GM19328 (cell line): ENCODE results near the gene RUVBL1.

Experiments used
- ATAC-seq: cut with Tn5 transposase; IDR thresholded peaks from one replicate; pipeline ENCODE4 v1.9.1; 2021; ENCODE audit warnings: mild to moderate bottlenecking, moderate library complexity; ENCODE audit not compliant: unreplicated experiment

Gene RUVBL1

GRCh38 chr3:128070898-128071591 lies 52.6 kb downstream of the RUVBL1 start:
- ATAC-seq, result no peak

DNA sequence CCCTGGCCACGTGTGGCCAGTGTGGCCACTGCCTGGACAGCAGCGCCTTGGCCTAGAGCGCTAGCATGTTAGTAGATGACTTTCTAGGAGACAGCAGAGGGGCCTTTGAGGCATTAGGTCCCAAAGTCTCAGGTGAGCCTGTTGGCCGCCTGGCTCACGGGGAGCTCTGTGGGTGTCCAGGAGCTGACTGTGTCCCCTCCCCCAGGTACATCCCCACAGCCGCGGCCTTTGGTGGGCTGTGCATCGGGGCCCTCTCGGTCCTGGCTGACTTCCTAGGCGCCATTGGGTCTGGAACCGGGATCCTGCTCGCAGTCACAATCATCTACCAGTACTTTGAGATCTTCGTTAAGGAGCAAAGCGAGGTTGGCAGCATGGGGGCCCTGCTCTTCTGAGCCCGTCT lies 54.3 kb downstream of the RUVBL1 start:
- ATAC-seq, result no peak

DNA sequence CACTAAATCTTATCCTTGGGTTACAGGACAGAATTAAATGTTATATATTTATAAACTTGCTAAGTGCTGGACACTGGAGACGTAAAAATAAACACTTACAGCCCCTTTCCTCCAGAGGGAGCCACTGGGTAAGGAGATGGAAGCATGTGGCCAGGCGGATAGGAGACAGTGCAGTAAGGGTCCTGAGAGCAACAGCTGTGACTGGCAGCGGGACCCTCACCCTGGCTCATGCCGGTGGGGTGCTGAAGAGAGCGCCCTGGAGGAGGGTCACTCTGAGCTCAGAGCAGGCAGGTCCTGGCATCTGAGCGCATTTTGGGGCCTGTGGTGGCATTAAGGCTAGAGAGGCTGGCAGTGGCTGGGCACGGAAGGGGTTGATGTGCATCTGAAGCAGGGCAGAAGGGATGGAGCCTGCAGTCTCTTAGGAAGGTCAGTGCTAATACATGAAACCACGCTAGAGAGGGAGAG lies 55.4 kb downstream of the RUVBL1 start:
- no peak for ATAC-seq

DNA sequence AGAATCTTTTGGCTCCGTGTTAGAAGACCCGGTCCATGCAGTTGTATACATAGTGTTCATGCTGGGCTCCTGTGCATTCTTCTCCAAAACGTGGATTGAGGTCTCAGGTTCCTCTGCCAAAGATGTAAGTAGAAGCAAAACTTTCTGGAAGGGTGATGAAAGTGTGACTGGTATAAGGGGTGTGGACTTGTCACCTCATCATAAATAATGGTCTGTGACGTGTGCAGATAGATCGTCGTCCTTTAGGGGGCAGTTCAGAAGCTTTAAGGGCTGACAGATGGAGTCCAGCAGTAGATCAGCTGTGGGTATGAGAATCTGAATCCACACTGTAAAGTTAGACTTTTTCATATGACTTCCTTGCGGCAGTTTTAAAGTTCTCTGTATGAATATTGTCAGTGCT lies 56.1 kb downstream of the RUVBL1 start:
- ATAC-seq, result no peak

- no peak for ATAC-seq
These were observed 56.9 kb downstream of the RUVBL1 start for GRCh38 chr3:128066676-128067075.

GRCh38 chr3:128066114-128066513 lies 57.5 kb downstream of the RUVBL1 start:
- ATAC-seq, result no peak

- ATAC-seq, result no peak
These were observed 58.6 kb downstream of the RUVBL1 start for GRCh38 chr3:128064962-128065361.

- ATAC-seq, result no peak
These were observed 59.7 kb downstream of the RUVBL1 start for GRCh38 chr3:128063865-128064264.

DNA sequence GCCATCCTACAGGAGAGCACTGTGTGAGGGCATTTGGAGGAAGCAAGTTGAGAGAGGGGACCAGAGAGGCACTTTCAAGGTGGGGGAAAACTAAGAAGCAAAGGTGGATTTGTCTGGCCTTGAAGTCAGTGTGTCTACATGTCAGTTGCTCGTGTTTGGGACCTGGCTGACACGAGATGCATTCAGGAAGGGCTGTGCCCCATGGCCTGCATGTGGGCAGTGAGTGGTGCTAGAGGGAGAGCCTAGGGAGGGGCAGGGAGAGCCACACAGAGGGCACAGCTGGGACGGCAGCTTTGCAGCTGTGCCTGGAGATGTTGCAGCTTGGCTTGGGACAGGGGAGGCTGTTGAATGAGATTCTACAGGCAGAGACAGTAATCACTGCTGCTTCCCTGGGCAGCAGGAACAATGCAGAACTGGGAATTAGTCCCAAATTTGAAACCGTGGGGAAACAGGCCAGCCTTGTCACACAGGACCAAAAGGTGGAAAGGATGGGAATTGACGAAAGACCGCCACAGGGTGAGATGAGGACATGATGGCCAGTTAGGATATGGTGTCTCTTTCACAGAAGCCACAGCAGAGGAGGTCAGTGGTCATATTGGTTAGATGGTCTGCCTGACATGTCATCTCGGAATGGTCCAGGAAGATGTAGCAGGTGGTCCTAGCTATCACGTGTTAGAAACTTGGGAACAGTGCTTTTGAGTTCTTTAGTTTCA lies 61.4 kb downstream of the RUVBL1 start:
- no peak for ATAC-seq

DNA sequence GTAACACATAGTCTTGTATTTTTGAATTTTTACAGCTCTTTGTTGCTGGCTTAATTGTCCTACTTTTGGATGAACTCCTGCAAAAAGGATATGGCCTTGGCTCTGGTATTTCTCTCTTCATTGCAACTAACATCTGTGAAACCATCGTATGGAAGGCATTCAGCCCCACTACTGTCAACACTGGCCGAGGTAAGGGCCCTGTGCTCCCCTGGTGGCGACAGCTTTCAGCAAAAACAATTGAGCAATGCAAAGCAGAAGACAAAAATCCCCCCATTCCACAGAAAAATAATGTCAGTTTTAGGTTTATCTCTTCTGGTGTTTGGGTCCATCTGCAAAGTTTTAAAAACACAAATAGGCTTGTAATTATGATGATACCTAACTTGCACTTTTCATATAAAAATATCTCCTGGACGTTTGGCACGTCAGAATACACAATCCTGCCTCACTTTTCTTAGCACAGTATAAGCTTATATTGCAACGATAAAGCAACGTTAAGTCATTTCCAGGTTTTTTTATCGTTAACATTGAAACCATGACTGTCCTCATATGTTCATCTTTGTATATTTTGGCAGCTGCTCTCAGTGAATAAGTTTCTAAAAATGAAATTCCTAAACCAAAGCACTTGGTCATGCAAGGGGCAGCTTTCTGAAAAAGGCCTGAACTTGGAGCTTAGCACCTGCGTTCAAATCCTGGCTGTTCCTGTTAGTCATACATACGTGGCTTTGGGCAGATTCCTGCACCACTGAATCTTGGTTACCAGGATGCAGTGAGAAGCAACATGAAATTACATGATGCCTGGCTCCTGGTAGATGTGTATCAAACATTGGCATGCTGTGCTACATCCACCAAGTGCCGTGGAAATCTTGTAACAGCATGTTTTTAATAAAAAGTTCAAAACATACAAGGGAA lies 62.9 kb downstream of the RUVBL1 start:
- no peak for ATAC-seq

DNA sequence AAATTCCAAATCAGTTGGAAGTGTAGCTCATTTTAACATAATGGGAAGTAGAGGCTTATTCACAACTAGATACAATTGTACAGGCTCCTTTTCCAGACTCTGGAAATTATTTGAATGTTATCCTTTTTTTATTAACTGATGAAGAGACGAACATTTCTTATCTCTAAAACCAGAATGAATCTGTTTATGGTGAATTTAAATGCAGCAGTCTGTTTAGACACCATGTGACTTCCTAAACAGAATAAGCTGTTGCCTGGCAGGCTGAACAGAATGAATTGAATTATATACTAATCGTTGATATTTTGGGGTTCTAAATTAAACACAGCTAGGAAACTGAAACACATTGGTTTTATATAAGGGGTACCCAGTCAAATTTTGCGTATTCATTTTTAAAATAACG lies 67.4 kb downstream of the RUVBL1 start:
- no peak for ATAC-seq

DNA sequence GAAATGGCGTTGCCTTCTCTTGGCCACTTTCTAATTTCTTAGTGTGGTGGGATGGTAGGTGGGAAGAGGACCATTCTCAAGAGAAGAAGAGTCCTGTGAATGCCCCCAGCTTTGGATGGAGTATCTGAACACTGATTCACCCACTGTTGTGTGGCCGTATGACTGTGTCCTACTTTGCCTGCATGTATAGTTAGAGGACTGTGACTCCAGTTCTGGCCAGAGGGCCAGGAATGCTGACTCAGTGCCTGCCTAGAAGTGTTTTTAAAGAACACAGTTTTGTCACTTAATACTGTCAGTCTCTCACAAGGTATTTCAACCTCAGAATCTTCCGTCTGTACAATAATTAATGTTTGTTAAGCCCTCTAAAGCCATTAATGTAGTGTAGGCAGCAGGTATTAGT lies 69.2 kb downstream of the RUVBL1 start:
- no peak for ATAC-seq

GRCh38 chr3:128053614-128054013 lies 70.0 kb downstream of the RUVBL1 start:
- ATAC-seq, result no peak

DNA sequence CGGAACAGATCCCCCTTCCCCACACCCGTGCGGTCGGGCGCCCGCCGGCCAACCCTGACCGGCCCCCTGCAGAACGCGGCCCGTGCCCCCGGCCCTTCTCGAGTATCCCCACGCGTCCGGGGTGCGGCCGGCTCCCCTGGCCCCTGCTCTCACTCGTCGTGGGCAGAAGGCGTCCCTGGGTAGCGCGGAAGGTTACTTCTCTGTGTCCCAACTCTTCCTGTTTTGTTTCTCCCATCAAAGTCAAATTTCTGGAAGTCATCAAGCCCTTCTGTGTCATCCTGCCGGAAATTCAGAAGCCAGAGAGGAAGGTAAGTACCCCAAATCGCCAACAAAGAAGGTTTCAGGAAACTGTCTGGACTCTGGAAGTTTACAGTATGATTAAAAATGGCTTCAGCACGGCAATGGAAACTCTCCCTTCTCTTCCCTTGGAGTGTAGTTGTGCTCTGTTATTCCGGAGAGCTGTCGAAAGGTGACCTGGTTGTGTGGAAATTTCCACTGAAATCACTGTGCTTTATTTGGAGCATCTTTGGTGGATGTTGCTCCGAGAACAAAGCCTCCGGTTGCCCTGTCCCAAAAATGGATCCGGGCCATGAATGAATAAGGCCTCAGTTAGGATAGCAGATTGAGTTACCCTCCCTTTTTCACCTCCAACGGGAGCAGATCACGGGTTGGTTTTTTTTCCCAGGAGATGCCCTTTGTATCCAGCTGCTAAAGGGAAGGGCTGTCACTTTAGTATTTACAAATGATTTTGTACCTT lies 70.8 kb downstream of the RUVBL1 start:
- ATAC-seq, result peak; percentile 14

DNA sequence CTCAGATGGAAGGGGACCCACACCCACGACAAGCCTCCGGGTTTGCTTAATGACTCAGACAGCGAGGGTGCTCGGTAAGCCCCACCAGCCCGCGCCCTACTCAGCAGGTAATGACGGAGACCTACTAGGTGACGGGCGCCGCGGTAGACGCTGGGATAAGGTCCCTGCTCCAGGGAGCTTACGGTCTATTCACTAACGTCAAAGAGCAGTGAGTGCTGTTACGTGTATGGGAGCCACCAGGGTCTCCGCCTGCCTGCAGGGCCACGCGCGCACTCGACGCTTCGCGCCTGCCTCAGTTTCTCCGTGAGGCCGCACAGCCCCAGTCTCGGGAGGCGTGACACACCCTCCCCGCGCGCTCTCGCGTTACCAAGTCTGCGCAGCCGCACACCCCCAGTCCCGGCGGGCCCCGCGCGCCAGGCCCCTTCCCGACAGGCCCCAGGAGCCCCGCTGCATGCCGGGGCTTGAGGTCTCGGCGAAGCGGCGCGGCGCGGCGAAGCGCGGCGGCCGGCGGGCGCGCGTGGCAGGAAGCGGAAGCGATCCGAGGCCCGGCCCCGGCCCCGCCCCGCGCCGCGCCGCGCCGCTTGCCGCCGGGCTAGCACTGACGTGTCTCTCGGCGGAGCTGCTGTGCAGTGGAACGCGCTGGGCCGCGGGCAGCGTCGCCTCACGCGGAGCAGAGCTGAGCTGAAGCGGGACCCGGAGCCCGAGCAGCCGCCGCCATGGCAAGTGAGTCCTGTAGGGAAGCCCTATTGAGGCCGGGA lies 71.6 kb downstream of the RUVBL1 start, which contains the start of gene SEC61A1:
SEC61A1 (plus strand) TSS at position 601 of the 758 bp plus-strand sequence; CDS start at position 717, 116 bp downstream.
- ATAC-seq, result peak; percentile 91

GRCh38 chr3:128051459-128051836 lies 72.2 kb downstream of the RUVBL1 start:
- no peak for ATAC-seq

- no peak for ATAC-seq
These were observed 73.0 kb downstream of the RUVBL1 start for GRCh38 chr3:128050597-128050996.

DNA sequence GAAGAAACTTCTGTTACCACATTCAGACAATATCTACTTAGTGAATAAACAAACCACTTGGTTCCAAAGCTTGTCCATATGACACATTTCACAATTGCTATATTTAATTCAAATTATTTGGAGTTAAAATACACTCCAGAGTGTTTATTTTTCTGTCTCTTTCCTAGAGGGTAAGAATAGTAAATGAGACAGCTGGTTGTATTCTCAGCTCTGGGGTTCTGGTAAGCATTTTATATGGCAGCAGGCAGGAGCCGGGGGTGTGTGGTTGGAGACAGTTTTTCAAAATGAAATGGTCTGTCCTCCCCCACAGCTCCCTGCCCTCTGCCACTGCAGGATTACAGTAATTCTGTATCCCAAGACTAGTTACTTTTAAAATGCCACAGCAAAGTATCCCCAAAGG lies 82.3 kb downstream of the RUVBL1 start:
- ATAC-seq, result no peak

- ATAC-seq, result no peak
These were observed 83.0 kb downstream of the RUVBL1 start for GRCh38 chr3:128040660-128041059.

GRCh38 chr3:128040041-128040440 lies 83.6 kb downstream of the RUVBL1 start:
- no peak for ATAC-seq
